ENCODE results near the gene C1orf105.
"Not testable (repeated sequence)": the region's sequence is repeated elsewhere in the genome, so short reads cannot be mapped to it uniquely, and the experiment has no call there.

C1orf105 gene

DNA sequence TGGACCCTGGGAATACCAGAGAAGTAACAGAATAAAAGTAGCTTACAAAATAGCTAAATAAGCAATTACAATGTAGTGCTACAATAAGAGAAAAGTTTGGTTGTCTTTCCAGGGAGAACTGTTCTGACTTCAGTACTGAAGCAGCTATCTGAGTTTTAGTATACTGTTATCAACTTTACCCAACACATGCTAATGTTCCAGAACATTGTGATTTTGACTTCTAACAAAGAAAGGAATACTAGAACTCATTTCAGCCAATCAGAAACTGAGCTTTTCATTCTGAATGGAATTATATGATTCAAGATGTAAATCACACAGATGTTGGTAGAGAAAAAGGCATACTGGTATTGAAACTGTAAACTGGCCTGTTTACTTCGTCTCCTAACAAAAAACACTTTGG, at the start of gene C1orf105:
C1orf105 (plus strand) TSS at position 301 of the 400 bp plus-strand sequence. CDS start 201 bp downstream, outside the sequence.
- no peak for DNase-seq (ENCODE audit: extremely low read depth, low read depth)
- TF ChIP-seq CTCF (IDR thresholded peaks at IDR 0.05; ENCODE audit: low read depth, low read length, missing control alignments) = no peak
- no peak within 1 kb of the TSS for H3K4me3 ChIP-seq (replicated peaks; ENCODE audit: low read depth, low read length)

- not testable (repeated sequence) for H3K4me3 ChIP-seq (replicated peaks; ENCODE audit: low read depth, low read length); DNase-seq (ENCODE audit: extremely low read depth, low read depth)
Measured at GRCh38 chr1:172371646-172372045, 48.8 kb upstream of the C1orf105 start.

GRCh38 chr1:172373864-172374263, 46.6 kb upstream of the C1orf105 start:
- no peak for DNase-seq (ENCODE audit: extremely low read depth, low read depth)
- no peak for TF ChIP-seq CTCF (IDR thresholded peaks at IDR 0.05; ENCODE audit: low read depth, low read length, missing control alignments)
- no peak overlapping the region for H3K4me3 ChIP-seq (replicated peaks; ENCODE audit: low read depth, low read length)

DNA sequence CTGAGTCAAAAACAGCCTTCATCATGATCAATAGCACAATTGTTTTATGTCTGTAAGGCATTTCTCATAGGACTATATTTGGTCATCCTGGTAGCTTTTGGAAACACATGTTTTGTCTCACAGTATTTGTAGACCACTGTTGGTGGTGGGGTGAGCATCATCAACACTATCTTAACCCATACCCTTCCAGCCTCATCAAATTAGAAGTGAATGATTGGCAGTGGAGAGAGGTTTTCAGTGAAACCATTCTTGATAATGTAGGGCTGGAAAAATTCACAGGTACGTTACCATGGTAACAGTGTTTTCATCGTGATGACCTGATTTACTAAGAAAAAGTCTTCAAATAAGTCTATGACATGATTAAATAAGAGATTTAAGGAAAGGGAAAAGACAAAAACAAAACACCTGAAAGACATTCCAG, 45.3 kb upstream of the C1orf105 start:
- H3K4me3 ChIP-seq (replicated peaks; ENCODE audit: low read depth, low read length) = no peak overlapping the region
- no peak for TF ChIP-seq CTCF (IDR thresholded peaks at IDR 0.05; ENCODE audit: low read depth, low read length, missing control alignments)
- DNase-seq (ENCODE audit: extremely low read depth, low read depth) = no peak

- no peak for TF ChIP-seq CTCF (IDR thresholded peaks at IDR 0.05; ENCODE audit: low read depth, low read length, missing control alignments)
- no peak for DNase-seq (ENCODE audit: extremely low read depth, low read depth)
- no peak overlapping the region for H3K4me3 ChIP-seq (replicated peaks; ENCODE audit: low read depth, low read length)
Measured at GRCh38 chr1:172376431-172376830, 44.1 kb upstream of the C1orf105 start.

DNA sequence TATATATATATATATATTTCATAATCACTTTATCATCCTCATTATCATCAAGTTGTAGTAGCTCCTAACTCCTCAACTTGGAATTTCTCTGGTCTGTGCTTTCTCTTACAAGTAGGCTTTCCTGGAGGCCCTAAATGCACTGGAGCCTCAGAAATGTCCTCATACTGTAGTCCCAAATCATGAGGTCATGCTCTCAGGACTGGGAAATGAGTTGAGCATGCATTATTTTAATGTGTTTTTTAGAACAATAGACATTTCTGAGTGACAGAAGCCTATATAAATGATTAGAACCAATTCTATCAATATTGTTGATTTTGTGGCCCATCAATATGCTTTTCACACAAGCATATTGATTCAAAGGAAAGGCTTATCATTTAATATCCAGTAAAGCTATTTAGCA, 42.9 kb upstream of the C1orf105 start:
- DNase-seq (ENCODE audit: extremely low read depth, low read depth) = no peak
- no peak overlapping the region for H3K4me3 ChIP-seq (replicated peaks; ENCODE audit: low read depth, low read length)
- no peak for TF ChIP-seq CTCF (IDR thresholded peaks at IDR 0.05; ENCODE audit: low read depth, low read length, missing control alignments)

DNA sequence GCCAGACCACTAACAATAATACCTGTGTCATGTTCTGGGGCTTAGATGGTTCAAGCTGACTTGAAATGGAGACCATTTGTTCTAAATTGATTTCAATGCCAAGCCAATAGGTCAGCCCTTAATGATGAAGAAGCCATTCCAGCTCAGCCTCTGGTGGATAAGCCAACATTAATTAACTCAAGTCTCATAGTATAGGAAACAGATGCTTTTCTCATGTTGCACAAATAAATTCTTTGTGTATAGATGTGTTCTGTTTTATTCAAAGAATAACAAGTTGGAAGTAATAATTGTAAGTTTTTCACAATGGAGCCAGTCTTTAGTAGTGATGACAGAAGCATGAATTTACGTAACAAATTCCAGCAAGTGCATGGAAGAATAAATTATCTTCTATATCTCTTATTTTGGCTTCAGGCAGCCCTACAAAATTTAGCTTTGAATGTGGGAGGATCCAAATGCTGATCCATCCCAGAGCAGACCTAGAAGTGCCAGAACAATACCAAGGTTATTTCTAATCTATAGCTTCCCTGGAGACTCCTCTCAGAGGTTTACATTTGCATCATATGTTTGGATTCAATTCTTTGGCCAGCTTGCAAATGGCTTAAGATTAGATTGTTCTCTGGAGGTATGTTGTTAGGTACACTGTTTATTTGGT, 42.2 kb upstream of the C1orf105 start:
- H3K4me3 ChIP-seq (replicated peaks; ENCODE audit: low read depth, low read length) = no peak overlapping the region
- no peak for DNase-seq (ENCODE audit: extremely low read depth, low read depth)
- TF ChIP-seq CTCF (IDR thresholded peaks at IDR 0.05; ENCODE audit: low read depth, low read length, missing control alignments) = no peak

All from HFF-Myc (cell line).